GM12873 (cell line): ENCODE results near the gene ACSL3.

Experiments used
- TF ChIP-seq, protein P1 (sequence below): IDR thresholded peaks from 2 replicates; pipeline ENCODE4 v1.5.1; 2012; ENCODE audit warnings: low read depth, mild to moderate bottlenecking, moderate library complexity, low read length, control low read depth; ENCODE audit not compliant: insufficient read depth; ENCODE audit errors: missing control alignments

The ACSL3 gene

DNA sequence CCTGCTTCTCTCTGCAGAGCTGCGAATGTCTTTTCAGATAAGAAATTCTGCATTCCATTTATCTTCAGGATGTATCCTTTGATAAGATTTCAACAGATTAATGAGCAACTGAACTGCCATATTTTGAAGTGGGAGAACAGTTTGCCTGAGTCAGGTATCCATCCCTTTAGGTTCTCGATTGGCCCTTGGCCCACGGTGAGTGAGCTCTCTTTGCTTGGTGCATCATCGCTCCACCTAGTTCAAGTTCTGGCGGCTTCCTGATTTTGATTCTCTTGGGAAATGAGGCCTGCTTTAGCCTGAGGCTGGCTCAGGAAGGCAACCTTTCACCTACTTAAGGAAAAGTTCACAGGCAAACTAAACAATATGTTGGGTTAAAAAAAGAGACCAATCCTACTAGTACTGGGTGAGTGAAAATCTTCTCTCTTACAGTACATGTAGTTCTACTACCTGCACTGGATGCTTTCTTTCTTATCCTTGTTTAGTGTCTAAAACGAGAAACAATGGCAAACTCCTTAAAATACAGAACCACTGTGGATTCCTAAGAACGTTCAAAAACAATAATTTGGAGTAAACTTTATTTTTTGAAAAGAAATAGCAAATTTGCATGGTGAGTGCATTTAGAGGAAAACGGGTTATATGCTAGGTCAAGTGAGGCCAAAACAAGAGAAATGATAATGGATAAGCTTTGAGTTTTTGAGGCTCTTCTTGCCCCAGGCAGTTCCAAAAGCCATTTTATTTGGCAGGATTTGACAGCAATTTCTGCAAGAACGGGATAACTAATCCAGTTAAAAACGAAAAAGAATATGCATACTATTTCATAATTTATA lies 837 bp upstream of the ACSL3 start:
- TF ChIP-seq, protein P1, sequence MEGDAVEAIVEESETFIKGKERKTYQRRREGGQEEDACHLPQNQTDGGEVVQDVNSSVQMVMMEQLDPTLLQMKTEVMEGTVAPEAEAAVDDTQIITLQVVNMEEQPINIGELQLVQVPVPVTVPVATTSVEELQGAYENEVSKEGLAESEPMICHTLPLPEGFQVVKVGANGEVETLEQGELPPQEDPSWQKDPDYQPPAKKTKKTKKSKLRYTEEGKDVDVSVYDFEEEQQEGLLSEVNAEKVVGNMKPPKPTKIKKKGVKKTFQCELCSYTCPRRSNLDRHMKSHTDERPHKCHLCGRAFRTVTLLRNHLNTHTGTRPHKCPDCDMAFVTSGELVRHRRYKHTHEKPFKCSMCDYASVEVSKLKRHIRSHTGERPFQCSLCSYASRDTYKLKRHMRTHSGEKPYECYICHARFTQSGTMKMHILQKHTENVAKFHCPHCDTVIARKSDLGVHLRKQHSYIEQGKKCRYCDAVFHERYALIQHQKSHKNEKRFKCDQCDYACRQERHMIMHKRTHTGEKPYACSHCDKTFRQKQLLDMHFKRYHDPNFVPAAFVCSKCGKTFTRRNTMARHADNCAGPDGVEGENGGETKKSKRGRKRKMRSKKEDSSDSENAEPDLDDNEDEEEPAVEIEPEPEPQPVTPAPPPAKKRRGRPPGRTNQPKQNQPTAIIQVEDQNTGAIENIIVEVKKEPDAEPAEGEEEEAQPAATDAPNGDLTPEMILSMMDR: no peak

GRCh38 chr2:222861411-222862105 lies 722 bp downstream of the ACSL3 start:
- TF ChIP-seq, protein P1: peak; percentile 12

DNA sequence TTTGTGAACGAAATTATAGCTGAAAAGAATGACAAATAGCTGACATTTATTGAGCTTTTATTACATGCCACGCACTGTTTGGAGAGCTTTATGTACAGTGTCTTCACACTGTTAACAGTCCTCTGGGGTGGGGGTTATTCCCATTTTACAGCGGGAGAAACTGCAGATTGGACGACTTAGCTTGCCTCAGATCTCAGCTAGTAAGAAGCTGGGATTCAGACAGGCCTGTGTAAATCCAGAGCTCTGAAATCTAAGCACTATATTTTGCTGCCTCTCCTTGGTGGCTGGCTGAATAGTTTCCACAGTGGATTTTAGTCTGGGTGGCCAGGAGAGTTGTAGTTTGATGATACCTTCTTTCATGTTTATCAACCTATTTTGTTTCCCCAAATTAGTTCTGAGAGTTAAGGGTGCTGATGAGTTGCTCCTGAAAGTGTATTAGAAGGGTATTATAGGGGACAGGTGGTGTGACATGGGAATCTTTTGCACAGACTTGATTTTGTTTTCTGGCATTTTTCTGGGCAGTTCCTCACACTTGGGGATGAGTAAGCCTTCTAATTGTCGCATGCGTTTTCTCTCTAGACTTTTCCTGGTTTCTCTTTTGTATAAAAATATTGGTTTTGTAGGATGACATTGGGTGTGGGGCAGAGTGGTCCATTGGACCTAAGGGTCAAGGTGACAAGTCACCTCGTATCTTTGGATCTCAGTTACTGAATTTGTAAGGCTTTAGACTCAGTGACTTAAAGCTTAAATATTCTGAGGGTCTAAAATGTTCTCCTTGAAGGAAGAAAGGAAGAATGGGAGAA lies 1.5 kb downstream of the ACSL3 start:
- TF ChIP-seq, protein P1: no peak

DNA sequence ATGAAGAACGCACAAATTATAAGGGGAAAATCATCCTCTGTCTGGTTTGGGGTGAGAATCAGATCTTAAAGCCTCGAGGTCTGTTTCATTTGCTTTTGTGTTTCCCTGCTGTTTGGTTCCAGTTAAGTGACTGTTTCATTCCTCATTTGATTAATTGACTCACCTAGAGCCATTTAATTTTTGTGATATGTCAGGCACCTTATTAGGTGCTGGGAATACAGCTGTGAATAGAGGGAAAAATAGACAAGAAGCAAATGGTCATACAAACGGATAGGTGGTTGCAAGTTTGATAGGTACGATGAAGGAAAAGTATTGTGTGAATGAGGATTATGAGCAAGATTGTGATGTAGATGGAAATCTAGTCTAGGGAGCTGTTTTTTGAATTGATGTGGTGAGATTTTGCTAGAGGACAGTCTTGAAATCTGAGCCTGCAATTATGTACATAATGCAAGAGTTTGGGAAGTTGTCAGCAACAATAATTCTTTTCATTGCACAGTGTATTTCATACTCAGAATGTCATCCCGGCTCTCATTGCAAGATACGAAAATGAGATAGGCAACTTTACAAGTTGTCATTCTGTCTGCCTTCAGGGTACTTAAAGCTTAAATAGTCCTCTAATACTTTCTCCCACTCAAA lies 2.2 kb downstream of the ACSL3 start:
- TF ChIP-seq, protein P1: no peak

DNA sequence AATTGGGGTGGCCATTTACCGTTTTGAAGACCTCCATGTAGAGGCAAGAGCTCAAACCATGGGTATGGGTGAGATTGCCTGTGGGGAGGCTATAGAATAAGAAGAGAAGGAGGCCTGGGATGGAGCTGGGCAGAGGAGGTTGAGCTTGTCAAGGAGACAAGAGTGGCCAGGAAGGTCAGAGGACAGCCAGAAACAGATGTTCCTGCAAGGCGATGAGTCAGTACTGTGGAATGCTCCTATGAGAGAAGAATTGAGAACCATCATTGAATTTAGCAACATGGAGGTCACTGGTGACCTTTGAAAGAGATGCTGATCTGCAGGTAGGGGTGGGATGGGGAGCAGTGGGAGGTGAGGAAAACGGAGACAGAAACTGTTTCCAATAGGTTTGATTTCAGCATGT lies 3.5 kb downstream of the ACSL3 start:
- TF ChIP-seq, protein P1: no peak

- TF ChIP-seq, protein P1: no peak
Measured at GRCh38 chr2:222865301-222865700, 4.5 kb downstream of the ACSL3 start.
